ENCODE data around the gene USP6.

DNA sequence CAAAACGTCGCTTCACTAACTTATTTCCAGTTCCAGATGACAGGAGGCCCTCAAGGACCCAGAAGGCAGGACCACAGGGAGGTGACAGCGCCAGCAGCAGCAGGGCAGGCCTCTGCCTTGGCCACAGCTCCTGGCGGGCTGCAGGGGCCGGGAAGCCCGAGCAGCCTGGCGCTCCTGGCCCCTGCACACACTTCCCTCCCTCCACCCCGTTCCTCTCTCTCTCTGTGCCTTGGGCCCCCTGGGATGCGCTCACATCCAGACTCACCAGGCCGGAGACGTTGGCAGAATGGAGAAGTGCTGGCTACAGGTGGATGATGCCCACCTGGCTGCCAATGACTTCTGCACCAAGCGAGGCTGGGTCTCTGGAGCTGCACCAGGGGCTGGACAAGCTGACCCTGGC, 63.2 kb downstream of the USP6 start:
- TF ChIP-seq, protein P1, sequence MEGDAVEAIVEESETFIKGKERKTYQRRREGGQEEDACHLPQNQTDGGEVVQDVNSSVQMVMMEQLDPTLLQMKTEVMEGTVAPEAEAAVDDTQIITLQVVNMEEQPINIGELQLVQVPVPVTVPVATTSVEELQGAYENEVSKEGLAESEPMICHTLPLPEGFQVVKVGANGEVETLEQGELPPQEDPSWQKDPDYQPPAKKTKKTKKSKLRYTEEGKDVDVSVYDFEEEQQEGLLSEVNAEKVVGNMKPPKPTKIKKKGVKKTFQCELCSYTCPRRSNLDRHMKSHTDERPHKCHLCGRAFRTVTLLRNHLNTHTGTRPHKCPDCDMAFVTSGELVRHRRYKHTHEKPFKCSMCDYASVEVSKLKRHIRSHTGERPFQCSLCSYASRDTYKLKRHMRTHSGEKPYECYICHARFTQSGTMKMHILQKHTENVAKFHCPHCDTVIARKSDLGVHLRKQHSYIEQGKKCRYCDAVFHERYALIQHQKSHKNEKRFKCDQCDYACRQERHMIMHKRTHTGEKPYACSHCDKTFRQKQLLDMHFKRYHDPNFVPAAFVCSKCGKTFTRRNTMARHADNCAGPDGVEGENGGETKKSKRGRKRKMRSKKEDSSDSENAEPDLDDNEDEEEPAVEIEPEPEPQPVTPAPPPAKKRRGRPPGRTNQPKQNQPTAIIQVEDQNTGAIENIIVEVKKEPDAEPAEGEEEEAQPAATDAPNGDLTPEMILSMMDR (IDR thresholded peaks at IDR 0.05; ENCODE audit: low read length) = no peak
- TF ChIP-seq EZH2 (optimal IDR thresholded peaks at IDR 0.05; ENCODE audit: low read depth, low read length) = no peak
- TF ChIP-seq EZH2phosphoT487 (IDR thresholded peaks at IDR 0.05; ENCODE audit: low read length) = no peak

Measured in MM.1S (cell line).